NT2/D1 (cell line): ENCODE results near the gene ITGA2B.

ENCODE experiments used
- YY1 ChIP-seq: IDR thresholded peaks from 2 replicates; pipeline ENCODE4 v1.6.1; 2011; ENCODE audit not compliant: insufficient read length, insufficient read depth
- ZNF274 ChIP-seq: IDR thresholded peaks from 2 replicates; pipeline ENCODE4 v1.6.1; 2011; ENCODE audit warnings: mild to moderate bottlenecking, low read depth, low read length

DNA sequence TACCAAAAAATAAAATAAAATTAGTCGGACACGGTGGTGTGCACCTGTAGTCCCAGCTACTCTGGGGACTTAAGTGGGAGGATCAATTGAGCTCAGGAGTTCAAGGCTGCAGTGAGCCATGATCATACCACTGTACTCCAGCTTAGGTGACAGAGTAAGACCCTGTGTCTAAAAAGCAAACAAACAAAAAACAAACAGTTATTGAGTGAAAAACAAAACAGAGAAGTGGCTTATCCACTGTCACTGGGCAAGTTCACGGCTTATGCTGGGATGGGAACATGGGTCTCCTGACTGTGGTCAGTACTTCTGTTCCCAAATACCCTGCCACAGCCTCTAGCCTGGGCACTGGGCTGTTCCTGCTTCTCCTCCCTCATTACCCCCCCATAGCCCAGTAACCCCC is 53.9 kb downstream of the ITGA2B start:
- no peak for TF ChIP-seq YY1
- TF ChIP-seq ZNF274: no peak
